Measurements from ENCODE around the gene DNASE2B.

DNASE2B gene

DNA sequence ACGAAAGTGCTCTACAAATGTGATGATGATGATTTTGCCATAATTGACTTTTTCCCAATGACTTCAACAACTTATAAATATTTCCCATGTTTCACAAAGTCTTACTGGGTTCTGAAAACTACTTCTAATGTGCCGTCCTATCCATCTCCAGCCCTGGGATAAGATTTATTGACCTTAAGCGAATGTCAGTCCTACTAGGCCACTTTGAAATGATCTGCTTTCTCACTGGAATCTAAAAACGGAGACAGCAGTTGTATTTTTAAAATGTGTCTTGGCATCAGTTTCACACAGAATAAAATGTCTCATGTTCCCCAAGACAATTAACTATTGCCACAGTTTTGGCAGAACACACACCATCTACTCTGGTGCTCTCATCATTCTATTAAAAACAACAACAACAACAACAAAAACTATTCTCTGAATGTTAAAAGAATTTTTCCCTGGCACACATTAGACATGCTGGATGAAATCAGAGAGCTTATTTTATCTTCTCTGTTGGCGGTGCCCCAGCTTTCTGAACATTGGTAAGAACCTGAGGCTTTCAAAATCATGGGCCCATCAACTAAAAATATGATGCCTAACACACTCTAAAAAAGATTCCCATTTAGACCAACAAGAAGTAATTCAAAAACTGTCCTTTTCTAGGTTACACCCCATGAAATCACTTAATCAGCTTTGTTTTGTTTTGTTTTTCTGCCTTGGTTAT lies 23.1 kb upstream of the DNASE2B start:
- DNase-seq (ENCODE audit: low read depth) = no peak

DNA sequence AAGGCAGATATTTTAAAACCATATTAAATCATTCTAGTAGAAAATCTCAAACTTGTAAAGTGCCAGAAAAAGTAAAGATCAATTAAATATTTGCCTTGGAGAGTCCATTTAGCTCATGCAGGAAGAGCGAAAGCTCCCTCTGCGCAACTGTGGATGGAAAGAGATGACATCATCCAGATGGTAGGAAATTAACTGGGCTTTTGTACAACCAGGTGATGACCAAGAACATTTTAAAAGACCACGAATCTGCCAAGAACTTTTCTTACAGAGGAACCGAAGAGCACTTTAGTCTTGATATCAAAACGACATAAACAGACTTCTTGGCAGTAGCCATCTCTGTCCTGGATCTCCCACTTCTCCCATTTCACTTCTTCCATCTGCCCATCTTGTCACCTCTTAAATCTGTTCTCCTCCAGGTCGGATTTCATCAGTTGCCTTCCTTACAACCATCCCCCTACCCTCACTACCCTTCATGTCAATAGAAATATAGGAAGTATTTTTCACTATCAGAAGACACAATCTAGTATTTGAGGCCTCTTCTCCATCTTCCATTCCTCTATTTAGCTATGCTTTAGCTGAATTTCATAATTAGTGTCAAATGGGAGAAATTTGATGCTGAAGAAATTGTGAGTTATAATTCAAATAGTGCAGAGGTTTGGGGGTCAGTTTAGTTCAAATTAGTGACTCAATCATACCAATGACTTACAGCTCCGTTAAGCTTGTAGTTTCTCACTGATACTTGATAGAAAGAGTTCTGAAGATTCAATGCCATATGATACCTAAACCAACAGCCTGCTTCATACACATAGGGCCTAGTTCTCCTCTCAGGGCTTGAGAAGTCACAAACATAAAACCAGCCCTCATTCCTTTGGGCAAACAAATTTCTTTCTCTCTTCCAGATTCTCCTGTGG lies 22.0 kb upstream of the DNASE2B start:
- no peak for DNase-seq (ENCODE audit: low read depth)

DNA sequence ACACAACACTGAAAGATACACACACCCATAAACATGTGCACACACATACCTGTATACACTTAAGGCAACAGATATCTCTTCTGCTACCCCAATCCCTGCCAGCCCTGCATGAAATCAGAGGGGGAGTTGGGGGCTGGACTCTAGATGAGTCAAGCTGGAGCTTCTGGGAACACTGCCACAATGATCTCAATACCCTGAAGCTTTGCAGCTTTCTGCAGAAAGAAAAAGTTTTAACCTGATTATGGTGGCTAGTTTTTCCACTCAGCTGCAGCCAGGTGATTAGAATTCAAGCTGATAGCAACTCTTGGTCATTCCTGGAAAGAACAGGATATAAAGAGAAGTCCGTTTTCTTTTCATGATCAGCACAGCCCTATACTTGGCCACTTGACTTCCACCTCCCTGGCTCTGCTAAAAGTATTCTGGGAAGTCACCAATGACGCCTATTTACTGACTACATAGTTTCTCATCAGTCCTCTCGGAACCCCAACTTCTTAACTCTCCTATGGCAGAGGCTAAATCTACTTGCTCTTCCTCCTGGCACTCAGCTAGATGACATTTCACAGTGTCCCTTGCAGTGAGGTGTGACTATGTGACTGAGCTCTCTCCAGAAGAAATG lies 20.7 kb upstream of the DNASE2B start:
- DNase-seq (ENCODE audit: low read depth) = no peak

DNA sequence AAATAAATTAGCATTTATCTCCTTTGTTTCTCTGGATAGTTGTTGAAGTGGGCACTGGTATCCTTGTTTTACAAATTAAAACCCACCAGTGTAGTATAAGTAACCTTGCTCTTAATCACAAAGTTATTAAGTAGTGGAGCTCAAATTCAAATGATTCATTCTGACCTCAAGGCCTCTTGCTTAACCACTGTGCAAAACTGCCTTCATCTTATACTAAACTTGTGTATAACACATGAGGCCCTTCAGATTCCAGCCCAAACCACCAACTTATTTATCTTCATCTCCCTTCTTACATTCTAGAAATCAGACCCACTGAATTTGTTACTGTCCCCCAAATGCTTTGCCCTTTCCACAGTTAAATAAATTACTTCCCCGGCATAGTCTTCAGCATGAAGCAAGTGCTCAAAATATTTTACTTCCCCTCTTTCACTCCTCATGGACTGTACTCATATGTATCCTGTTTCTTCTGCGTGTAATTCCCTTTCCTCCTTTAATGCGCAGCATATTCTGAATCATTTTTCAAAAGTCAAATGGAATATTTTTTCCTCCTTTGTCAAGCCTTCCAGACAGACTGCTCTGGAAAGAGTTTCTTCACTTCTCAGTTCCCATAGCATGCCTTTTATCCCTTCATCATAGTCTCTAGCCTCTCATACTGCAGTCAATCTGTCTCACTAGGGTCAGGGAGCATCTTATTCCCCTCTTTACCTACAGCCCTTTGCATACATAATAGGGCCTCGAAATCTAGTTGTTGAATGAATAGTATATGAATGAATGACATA lies 19.0 kb upstream of the DNASE2B start:
- DNase-seq (ENCODE audit: low read depth) = no peak

DNA sequence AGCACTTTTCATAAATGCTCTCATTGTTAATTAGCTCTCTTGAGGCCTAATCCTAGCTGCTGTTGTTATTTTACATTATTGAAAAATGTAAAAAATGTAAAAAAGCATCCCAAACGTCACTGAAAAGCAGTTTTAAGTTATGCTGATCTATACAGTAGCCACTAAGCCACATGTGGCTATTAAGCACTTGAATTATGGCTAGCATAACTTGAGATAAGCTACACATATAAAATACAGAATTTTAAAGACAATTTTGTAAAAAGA lies 18.4 kb upstream of the DNASE2B start:
- no peak for DNase-seq (ENCODE audit: low read depth)

DNA sequence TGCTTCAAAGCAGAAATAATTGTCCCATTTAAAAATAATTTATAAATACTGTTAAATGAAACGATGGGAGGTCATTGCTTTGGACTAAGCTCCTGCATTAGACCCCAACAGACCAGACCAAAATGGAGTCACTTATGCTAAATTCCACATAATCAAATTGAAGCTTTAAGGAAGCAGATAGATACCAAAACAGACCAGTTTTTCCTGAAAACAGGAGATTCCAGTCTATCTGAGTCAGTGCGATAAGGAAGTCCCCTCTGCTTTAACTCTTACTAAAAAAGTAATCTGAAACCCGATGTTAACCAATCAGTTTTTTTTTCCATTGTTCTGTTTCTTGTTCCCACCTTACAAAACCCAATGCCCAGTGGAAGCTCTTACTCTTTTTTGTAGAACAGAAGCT lies 16.2 kb upstream of the DNASE2B start:
- no peak for DNase-seq (ENCODE audit: low read depth)

DNA sequence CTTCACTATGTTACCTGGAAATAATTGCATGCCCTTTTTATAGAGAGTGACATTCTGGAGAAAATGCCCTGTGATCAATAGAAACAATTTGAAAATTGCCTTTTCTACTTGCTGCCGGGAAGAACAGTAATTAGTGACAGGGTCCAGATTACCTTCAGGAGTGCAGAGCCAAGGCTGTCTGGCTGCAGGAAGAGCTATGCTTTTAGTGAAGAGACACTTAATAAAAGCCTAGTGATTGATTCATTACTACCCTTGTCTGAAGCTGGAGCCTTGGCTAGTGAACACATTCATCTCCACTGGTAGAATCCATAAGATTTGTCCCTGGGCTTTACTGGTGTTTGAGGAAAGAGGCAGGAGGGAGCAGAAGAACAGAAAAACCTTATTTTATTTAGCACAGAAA lies 12.9 kb upstream of the DNASE2B start:
- no peak for DNase-seq (ENCODE audit: low read depth)

DNA sequence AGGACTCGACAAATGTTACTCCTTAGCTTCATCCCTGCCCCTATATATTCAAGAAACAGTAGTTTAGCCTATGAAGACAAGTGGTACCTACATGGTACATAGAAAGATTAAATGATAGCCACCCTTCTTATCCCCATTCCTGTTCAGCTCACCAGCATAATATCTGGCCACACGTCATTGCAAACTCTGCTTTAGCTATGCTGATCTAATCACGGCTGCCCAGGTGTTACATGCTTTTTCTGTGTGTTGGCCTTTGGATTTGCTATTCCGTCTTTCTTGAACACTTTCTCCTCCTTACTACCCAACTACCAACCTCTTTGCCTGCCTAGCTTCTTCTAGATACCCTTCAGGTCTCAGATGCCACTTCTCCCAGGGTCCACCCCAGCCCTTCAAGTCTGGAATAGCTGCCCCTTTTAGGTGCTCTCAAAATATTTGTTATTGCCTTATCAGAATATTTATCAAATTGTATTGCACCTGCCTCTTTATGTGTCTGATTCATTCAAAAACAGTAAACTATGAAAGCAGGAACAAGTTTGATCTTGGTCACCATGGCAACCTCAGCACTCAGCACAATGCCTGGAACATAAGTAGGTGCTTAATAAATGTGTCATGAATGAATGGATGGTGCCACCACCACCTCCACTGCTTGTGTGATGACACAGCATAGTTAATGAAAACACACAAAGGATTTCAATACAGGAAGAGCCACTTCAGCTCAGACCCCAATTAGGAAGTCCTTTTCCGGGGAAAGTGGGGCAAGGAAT lies 11.4 kb upstream of the DNASE2B start:
- no peak for DNase-seq (ENCODE audit: low read depth)

DNA sequence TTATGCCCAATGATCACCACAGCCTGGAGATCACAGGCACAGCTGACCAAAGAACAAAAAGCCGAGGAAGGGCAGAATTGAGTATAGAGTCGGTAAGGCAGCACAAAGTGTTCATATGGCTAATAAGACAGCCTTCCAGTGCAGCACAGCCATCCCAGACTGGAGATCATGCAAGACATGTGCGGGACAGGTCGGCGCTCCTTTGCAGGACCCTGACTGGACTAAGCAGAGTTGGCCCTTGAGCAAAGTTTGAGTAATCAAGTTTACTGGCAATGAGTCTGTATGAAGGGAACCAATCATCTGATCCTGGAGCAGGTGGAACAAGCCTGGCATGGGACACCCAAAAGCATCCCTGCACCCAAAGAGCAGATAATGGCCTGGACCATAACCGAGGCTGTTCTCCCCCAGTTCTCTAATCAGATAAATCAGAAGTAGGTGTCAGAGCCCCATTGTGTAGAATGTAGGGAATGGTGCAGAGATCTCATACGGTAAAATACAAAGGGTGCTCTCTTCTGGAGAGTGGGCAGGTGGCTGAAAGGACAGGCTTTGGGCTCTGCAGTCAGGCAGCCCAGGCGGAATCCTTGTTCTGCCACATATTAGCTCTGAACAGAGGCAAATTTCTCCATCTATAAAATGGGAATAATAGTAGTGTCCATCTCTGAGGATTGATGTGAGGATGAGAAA lies 10.7 kb upstream of the DNASE2B start:
- no peak for DNase-seq (ENCODE audit: low read depth)

DNA sequence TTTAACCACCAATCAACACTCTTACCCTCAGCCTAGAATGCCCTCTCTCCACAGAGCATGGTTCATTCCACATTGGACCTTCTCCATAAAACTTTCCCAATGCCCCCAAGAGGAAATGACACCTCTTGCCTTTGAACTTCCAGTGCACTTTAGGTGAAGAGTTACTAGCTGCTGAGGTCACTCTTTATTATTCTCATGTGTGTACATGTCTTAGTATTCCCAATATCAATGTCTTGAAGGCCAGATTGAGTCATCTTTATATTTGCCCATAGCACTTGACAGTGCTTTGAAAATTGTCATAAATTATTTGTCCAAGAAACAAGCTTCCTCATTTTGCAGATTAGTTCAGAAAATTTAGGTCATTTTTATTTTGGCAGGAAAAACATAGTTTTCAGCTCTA lies 8.1 kb upstream of the DNASE2B start:
- DNase-seq (ENCODE audit: low read depth) = no peak

DNA sequence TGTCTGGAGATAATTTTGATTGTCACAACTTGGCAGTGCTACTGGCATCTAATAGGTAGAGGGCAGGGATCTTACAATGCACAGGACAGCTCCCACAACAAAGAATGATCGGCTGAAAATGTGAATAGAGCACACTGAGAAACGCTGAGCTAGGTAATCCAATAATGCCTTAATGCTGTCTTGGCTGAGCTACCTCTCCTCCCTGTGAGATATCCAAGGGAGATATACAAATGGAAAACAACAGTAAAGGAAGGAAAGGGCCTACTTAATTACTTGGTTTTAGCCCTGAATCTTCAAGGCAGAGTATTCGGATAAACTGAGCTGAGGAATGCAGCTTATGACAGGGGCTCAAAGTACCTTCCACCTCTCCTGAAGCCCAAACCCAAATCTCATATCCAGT lies 2.9 kb downstream of the DNASE2B start:
- no peak for DNase-seq (ENCODE audit: low read depth)

DNA sequence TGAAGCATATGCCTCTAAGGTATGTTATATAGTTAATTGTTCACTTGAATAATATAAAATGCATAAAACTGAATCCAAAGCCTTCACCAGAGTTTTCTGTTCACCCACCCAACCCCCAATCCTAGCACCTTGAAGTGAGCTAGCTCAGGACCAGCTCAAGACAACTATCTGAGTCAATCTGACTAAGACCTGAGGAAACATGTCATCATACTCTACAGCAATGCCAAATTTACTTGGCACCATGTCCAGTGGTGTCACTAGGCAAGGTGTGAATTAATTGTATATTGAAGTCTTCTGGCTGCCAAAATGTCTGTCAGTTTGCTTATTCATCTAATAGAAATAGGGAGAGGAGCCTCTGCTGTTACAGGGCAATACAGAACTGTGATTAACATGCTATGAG lies 3.8 kb downstream of the DNASE2B start:
- DNase-seq (ENCODE audit: low read depth) = no peak

DNA sequence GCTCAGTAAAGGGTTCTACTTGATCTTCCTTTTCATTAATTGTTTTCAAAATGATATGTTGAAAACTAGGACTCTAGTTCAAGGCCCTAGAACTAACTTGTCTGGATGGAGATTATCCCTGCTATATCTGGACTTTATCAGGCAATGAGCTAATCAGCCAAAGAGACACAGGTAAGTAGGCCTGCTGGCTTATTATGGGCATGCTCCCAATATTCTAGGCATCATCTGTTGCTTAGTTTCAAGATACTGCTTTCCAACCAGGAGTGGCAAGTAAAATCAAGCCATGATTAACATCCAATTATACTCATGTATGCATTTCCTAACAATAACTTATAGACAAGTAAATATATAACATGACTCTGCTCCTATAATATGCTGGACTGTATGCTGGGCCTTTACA lies 4.2 kb downstream of the DNASE2B start:
- DNase-seq (ENCODE audit: low read depth) = no peak

DNA sequence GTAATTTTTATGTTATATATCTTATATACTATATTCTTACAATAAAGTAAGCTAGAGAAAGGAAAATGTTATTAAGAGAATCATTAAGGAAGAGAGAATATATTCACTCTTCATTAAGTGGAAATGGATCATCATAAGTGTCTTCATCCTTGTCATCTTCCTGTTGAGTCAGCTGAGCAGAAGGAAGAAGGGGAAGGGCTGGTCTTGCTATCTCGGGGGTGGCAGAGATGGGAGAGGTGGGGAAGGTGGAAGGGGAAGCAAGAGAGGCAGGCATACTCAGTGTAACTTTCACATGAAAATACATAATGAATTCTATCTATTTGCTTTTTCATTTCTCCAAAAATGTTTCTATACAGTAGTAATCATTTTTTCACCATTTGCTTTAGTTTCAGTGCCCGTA lies 5.1 kb downstream of the DNASE2B start:
- no peak for DNase-seq (ENCODE audit: low read depth)

DNA sequence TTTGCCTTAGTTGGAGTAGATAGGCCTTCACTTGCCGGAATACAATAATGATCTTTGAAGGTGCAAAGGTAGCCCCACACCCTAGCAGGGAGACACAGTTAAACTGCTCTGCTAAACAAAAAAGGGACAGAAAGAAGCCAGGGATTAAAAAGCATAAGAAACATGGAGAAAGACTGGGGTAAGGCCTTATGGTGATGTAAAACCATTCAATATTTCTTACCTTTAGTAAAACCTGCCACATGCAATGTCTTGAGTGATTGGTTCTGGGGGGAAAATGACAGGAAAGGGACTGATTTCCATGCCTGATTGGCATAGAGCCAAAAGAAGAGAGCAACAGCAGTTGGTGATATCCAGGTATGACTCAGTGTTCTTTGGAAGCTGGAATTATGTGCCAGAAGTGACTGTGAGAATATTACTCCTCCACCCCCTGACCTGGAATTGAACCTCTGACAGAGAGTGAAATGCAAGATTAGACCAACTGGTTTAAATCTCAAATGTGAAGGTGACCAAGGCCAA lies 8.1 kb downstream of the DNASE2B start:
- DNase-seq (ENCODE audit: low read depth) = no peak

DNA sequence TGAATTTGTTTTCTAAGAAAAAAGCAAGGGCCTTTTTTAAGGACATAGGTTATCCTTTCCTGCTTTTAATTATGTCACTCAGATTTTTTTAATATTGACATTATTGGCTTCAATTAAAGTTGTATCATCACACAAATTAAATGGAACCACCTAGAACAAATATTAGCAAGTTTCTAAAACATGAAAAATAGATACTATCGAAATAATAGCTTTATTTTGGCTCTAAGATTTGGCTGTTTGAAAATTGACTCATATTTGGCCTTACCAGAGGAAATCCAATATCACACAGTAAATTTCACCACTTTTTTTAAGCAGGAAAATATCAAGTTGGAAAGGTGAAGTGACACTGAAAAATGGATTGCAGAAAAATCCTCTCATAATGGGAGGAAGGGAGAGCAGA lies 9.2 kb downstream of the DNASE2B start:
- DNase-seq (ENCODE audit: low read depth) = no peak

DNA sequence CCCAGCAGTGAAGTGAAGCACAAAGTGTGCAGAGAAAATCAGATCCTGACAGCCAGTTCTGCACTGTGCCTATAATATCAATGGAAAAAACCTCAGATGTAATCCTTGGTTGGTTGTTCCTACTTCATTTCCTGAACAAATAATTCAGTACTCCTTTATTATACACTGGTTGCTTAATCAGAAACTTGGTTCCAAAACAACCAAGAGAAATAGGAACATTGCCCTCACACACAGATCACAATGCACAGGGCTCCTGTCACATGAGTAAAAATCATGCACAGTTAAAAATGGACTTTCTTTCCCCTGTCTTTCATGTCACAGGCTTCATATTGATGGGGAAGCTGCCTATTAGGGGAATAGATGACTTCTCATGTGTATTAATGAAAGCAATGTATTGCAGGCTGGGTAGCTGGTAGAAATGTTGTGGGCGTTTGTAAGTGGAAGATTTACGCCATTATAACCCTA lies 9.7 kb downstream of the DNASE2B start:
- DNase-seq (ENCODE audit: low read depth) = no peak

DNA sequence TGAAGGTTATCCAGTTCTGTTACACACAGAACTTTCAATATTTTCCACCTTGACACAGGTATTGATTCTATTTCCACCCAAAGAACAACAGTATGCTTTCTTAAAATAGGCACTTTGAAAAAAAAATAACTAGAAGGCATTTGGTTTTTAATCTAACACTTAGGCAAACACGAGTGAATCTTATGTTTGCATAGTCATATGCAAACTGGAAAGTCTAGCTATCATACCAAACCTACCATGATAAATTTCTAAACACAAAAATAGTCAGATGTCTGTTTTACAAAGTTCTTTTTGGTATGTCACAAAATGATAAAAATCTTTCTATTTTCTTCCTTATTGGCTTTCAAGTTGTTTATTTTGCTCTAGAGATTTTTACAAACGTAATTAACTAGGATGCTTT lies 11.6 kb downstream of the DNASE2B start:
- no peak for DNase-seq (ENCODE audit: low read depth)

DNA sequence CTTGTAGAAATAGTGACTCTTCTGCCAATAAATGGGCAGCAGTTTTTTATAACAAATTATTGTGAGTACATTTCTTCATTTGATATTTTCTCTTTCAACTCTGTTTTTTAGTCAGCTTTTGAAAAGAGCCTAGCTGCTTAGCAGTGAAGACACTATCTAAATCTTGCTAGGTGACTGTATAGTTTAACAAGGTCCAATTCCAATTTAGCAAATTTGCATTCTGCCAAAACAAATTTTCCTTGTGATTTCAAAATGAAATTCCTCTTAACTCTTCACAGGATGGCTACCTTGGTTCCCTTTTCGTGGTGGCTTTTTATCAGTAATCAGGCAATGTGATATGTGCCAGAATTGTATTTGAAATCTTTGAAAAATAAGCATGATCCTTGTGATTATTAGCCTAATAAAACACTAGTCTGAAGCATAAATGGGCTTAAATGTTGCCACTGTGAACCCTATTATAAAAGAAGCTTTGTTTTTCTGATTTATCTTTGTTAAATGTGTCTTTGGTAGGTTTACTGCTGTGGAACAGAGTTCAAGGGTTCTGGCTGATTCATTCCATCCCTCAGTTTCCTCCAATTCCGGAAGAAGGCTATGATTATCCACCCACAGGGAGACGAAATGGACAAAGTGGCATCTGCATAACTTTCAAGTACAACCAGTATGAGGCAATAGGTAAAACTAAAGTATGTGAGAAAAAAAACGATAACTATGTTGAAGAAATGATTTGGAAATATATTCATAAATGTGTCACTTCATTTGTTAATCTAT lies 12.2 kb downstream of the DNASE2B start:
- no peak for DNase-seq (ENCODE audit: low read depth)

DNA sequence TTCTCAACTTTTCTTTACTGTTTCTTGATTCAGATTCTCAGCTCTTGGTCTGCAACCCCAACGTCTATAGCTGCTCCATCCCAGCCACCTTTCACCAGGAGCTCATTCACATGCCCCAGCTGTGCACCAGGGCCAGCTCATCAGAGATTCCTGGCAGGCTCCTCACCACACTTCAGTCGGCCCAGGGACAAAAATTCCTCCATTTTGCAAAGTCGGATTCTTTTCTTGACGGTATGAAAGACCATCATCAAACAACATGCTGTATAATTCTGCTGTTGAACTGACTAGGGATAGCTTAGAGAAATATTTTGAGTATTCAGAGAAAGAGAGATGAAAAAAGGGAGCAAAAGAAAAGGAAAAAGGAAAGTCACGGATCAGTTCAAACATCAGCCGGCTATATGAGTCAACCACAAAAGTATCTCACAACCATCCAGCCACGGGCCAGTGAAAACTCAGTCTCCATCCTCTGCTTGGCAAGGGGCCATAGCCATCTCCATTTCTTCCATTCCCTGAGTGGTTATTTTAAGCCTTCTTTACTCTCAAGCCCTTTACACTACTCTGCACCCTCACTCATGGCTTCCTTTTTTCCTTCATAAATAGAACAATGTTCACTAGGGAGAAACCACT lies 14.1 kb downstream of the DNASE2B start:
- no peak for DNase-seq (ENCODE audit: low read depth)

Data from activated T-cell treated with anti-CD3 and anti-CD28 coated beads for 24 hours (primary cell).